ENCODE measurements around the gene CDKN1C. TPM values are rescaled to one million over a fixed set of nuclear protein-coding genes. Genes with fewer than 3 reads are reported as not detected.

Gene CDKN1C
- total and polyA plus RNA-seq, 2 experiments from 2014 or later, result 0.38 to 0.43 TPM

DNA sequence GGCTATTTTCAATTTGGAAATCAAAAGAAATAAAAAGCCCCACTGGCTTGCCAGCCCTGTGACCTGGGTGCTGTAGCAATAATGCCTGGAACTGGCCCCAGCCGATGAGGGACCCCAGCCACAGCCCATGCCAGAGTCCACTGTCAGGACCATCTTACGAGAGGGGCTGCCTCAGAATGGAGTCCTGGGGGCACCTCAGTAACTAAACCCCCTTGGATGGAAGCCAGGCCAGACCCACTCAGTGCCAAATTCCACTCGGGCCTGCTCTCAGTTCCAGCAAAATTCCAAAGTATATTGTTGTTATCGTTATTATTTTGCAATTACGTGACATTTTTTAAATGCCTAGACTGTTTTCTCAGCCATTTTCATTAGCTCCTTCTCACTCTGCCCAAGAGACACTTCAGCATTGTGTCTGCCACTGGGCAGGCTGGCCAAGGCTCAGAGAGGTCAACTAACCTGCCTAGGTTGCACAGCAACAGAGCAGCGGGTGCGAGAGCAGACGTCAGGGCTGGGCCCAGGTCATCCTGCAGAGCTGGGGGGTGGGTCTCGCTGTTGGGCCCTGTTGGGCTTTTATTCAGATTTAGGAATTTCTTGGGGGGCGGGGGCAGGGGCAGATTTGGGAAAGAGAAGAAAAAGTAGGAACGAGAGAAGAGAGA lies 19.5 kb downstream of the CDKN1C start:
- Histone ChIP-seq H3K4me3 (no peak overlapping the region), H3K27me3 (replicated peaks; ENCODE audit: insufficient read depth) (peaks cover 44% of the 10 kb centered on the region), H3K4me1 (ENCODE audit: insufficient read depth) (no peaks in the 10 kb centered on the region), H3K4me2 (ENCODE audit: unreplicated experiment) (no peak overlapping the region), H3F3A (ENCODE audit: insufficient read depth) (no peaks in the 10 kb centered on the region), H3K27ac (no peak overlapping the region), H3K9me2 (ENCODE audit: insufficient read depth) (no peaks in the 10 kb centered on the region), H3K9ac (no peak overlapping the region), H3K9me3 (ENCODE audit: low read depth) (no peaks in the 10 kb centered on the region), H2AFZ (no peak overlapping the region), H4K20me1 (ENCODE audit: insufficient read depth) (no peaks in the 10 kb centered on the region), H3K36me3 (ENCODE audit: low read depth) (no peaks in the 10 kb centered on the region), H3K79me2 (ENCODE audit: insufficient read depth) (no peaks in the 10 kb centered on the region)
- in situ Hi-C loops (cut with MboI), result no loop called here
- no peak for DNase-seq
- 58 to 63% methylated on average over 10 to 11 of the region's 11 CpGs for WGBS, 2 experiments (ENCODE audit: low coverage in 1 of 2, low lambda C conversion rate in 2 of 2, missing lambda C conversion rate in 2 of 2)
- TF ChIP-seq EZH2 (IDR thresholded peaks at IDR 0.05; ENCODE audit: insufficient read depth, poor library complexity, severe bottlenecking) (no peak), EZH2phosphoT487 (IDR thresholded peaks at IDR 0.05; ENCODE audit: insufficient read depth, low read depth) (no peak)

DNA sequence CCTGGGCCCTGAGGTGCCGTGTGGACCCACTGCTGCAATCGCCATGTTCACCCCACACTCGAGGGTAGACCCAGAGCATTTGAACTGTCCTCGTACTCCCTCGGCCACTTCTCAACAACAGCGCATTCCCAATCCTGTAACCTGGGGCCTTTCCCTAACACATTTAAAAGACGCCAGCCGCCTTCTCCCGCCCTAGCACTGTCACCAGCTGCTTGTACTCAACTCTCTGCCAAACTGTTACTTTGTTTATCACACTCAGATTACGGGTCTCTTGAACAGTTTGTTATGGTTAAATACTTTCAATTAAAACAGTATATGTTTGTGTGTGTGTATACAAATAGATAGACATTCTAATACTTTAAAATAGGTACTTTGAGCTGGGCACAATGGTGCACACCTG lies 20.7 kb downstream of the CDKN1C start:
- no peaks in the 10 kb centered on the region for H3K79me2 ChIP-seq (ENCODE audit: insufficient read depth)
- no peak overlapping the region for H3K4me2 ChIP-seq (ENCODE audit: unreplicated experiment)
- no peaks in the 10 kb centered on the region for H3F3A ChIP-seq (ENCODE audit: insufficient read depth)
- H3K4me1 ChIP-seq (ENCODE audit: insufficient read depth), result no peaks in the 10 kb centered on the region
- no peak overlapping the region for H3K4me3 ChIP-seq
- TF ChIP-seq EZH2phosphoT487 (IDR thresholded peaks at IDR 0.05; ENCODE audit: insufficient read depth, low read depth) (no peak), EZH2 (IDR thresholded peaks at IDR 0.05; ENCODE audit: insufficient read depth, poor library complexity, severe bottlenecking) (no peak)
- H3K9me2 ChIP-seq (ENCODE audit: insufficient read depth), result no peaks in the 10 kb centered on the region
- H3K27ac ChIP-seq, result no peak overlapping the region
- H3K36me3 ChIP-seq (ENCODE audit: low read depth), result no peaks in the 10 kb centered on the region
- H4K20me1 ChIP-seq (ENCODE audit: insufficient read depth), result no peaks in the 10 kb centered on the region
- in situ Hi-C loops (cut with MboI), result no loop called here
- DNase-seq, result no peak
- H3K27me3 ChIP-seq (replicated peaks; ENCODE audit: insufficient read depth), result peaks cover 34% of the 10 kb centered on the region
- H3K9ac ChIP-seq, result no peak overlapping the region
- 83% methylated on average over 10 of the region's 10 CpGs for WGBS, 2 experiments (ENCODE audit: low coverage in 1 of 2, low lambda C conversion rate in 2 of 2, missing lambda C conversion rate in 2 of 2)
- H3K9me3 ChIP-seq (ENCODE audit: low read depth), result no peaks in the 10 kb centered on the region
- no peak overlapping the region for H2AFZ ChIP-seq

DNA sequence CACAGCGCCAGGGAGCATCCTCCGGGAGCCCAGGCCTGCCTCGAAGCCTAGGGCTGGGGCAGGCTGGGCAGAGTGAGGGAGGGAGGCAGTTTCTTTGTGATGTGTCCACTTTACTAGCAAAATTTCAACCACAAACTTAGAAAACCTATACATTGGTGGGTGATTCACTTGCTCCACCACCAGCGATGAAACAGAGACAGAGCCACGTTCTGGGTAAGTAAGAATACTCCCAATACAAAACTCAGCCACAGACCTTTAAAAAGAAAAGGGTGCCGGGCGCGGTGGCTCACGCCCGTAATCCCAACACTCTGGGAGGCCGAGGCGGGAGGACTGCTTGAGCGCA lies 22.3 kb downstream of the CDKN1C start:
- H3K4me2 ChIP-seq (ENCODE audit: unreplicated experiment), result no peak overlapping the region
- no peaks in the 10 kb centered on the region for H3F3A ChIP-seq (ENCODE audit: insufficient read depth)
- in situ Hi-C loops (cut with MboI), result no loop called here
- 68 to 69% methylated on average over 13 of the region's 13 CpGs for WGBS, 2 experiments (ENCODE audit: low coverage in 1 of 2, low lambda C conversion rate in 2 of 2, missing lambda C conversion rate in 2 of 2)
- no peaks in the 10 kb centered on the region for H3K4me1 ChIP-seq (ENCODE audit: insufficient read depth)
- no peak for DNase-seq
- no peak overlapping the region for H3K9ac ChIP-seq
- no peak overlapping the region for H3K27ac ChIP-seq
- H3K4me3 ChIP-seq, result 0 out of 2 replicates have a peak overlapping the region, but pooled peaks have one; percentile 32
- H2AFZ ChIP-seq, result 0 out of 2 replicates have a peak overlapping the region, but pooled peaks have one; percentile 5
- H4K20me1 ChIP-seq (ENCODE audit: insufficient read depth), result no peaks in the 10 kb centered on the region
- peaks cover 18% of the 10 kb centered on the region for H3K27me3 ChIP-seq (replicated peaks; ENCODE audit: insufficient read depth)
- H3K9me2 ChIP-seq (ENCODE audit: insufficient read depth), result no peaks in the 10 kb centered on the region
- no peaks in the 10 kb centered on the region for H3K9me3 ChIP-seq (ENCODE audit: low read depth)
- no peaks in the 10 kb centered on the region for H3K79me2 ChIP-seq (ENCODE audit: insufficient read depth)
- no peak for TF ChIP-seq EZH2 (IDR thresholded peaks at IDR 0.05; ENCODE audit: insufficient read depth, poor library complexity, severe bottlenecking)
- TF ChIP-seq EZH2phosphoT487 (IDR thresholded peaks at IDR 0.05; ENCODE audit: insufficient read depth, low read depth), result no peak
- no peaks in the 10 kb centered on the region for H3K36me3 ChIP-seq (ENCODE audit: low read depth)

DNA sequence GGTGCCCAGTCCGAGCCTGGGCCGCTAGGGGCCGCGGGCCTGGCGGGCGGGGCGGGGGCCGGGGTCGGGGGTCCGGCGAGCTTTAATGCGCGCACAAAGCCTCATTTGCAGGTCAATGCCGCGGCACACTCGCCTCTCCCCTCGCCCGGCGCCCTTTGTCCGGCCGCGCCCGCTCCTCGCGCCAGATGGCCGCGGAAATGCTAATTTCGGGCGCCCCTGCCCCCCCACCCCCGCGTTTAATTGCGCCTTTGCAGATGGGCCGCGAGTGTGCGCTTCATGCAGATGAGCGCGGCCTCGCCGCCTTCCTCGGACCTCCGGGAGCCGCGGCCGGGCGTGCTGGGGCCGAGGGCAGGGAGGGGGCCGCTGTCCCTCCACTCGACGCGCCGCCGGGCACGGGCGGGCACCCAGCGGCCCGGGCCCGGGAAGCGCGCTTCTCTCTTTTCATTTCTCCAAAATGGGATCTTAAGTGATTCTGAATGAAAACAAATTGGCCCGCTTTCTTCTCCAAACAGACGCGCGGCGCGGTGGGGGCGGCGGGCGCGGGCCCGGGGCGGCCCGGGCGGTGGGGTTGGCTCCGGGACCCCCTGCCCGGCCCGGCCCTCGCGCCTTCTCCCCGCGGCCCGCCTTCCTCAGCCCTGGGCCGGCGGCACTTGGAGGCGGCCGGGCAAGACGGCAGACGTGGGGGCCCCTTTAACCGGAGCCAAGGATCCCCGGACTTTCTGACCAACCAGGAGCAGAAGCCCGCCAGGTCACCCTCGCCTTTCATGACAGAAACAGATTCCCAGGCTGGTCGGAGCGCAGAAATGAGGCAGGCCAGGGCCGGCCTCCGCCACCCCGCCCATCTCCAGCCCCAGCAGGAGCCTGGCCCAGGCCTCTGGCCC lies 22.9 kb downstream of the CDKN1C start:
- DNase-seq, result peak; percentile 24
- Histone ChIP-seq H3K9me3 (ENCODE audit: low read depth) (no peaks in the 10 kb centered on the region), H3K4me1 (ENCODE audit: insufficient read depth) (no peaks in the 10 kb centered on the region), H3K79me2 (ENCODE audit: insufficient read depth) (no peaks in the 10 kb centered on the region), H4K20me1 (ENCODE audit: insufficient read depth) (no peaks in the 10 kb centered on the region), H3K4me2 (ENCODE audit: unreplicated experiment) (peak overlapping the region; percentile 54), H3K27me3 (replicated peaks; ENCODE audit: insufficient read depth) (peaks cover 12% of the 10 kb centered on the region), H2AFZ (0 out of 2 replicates have a peak overlapping the region, but pooled peaks have one; percentile 5), H3K9ac (no peak overlapping the region), H3K9me2 (ENCODE audit: insufficient read depth) (no peaks in the 10 kb centered on the region), H3F3A (ENCODE audit: insufficient read depth) (no peaks in the 10 kb centered on the region), H3K27ac (no peak overlapping the region), H3K36me3 (ENCODE audit: low read depth) (no peaks in the 10 kb centered on the region), H3K4me3 (peak overlapping the region; percentile 32; the same call in 1 of the 2 replicates)
- in situ Hi-C loops (cut with MboI), result no loop called here
- TF ChIP-seq EZH2phosphoT487 (IDR thresholded peaks at IDR 0.05; ENCODE audit: insufficient read depth, low read depth), result no peak
- TF ChIP-seq EZH2 (IDR thresholded peaks at IDR 0.05; ENCODE audit: insufficient read depth, poor library complexity, severe bottlenecking), result peak; percentile 13
- WGBS, 2 experiments (ENCODE audit: low coverage in 1 of 2, low lambda C conversion rate in 2 of 2, missing lambda C conversion rate in 2 of 2), result 3% methylated on average over 27 to 64 of the region's 96 CpGs

Measured in GM23248 (cell line).